NCI-H128 (cell line): ENCODE measurements around the gene CLIC3.
A peak's percentile ranks its signal among the peaks of the same experiment; 100 is the strongest.

Source experiments
- DNase-seq: peaks from one replicate; lab custom pipeline; 2025; ENCODE audit not compliant: unreplicated experiment; lab: John Stamatoyannopoulos, UW

CLIC3 gene

GRCh38 chr9:136981588-136982231 lies 14.7 kb downstream of the CLIC3 start:
- no peak for DNase-seq

- no peak for DNase-seq
These were observed 15.5 kb downstream of the CLIC3 start for GRCh38 chr9:136980669-136981478.

- DNase-seq = no peak
These were observed 16.4 kb downstream of the CLIC3 start for GRCh38 chr9:136979769-136980587.

- no peak for DNase-seq
These were observed 17.4 kb downstream of the CLIC3 start for GRCh38 chr9:136978865-136979544.

- DNase-seq = peak; percentile 15
These were observed 18.1 kb downstream of the CLIC3 start for GRCh38 chr9:136978073-136978864.

DNA sequence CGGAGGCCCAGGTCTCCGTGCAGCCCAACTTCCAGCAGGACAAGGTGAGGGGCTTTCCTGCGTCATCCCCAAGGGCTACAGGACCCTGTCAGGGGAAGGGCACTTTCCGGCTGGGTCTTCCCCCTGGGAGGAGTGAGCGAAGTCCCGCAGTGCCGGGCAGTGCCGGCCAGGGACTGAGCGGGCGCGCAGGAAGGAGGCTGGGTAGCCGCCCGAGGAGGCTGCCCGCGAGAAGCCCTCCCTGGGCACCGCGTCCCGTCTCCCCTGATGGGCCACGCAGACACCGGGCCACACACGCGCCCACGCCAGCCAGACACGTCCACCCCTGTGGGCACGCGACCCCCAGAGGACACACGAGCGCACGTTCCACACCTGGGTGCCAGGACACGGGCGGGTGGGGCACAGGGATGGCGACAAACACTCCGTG lies 18.7 kb downstream of the CLIC3 start:
- DNase-seq = no peak

DNA sequence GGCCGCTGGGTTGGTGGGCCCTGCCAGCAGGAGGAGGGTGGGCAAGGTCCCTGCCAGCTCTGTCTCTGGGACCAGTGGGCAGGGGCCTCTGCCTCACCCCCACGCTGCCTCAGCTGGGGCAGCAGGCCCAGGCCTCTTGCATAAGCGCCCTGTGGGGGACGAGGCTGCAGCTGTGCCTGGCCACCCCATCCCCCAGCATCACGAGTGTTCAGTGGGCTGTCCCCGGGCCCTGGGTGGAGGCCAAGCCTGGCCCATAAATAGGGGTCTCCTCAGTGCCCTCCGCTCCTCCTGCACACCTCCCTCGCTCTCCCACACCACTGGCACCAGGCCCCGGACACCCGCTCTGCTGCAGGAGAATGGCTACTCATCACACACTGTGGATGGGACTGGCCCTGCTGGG lies 19.1 kb downstream of the CLIC3 start, which contains the start of gene PTGDS:
Gene PTGDS (plus strand): TSS at position 282 of the 400 bp plus-strand sequence. CDS start 75 bp downstream, at position 357.
- no peak for DNase-seq

GRCh38 chr9:136975644-136976043 lies 20.7 kb downstream of the CLIC3 start:
- DNase-seq = no peak

- DNase-seq = no peak
These were observed 21.4 kb downstream of the CLIC3 start for GRCh38 chr9:136974817-136975535.

DNA sequence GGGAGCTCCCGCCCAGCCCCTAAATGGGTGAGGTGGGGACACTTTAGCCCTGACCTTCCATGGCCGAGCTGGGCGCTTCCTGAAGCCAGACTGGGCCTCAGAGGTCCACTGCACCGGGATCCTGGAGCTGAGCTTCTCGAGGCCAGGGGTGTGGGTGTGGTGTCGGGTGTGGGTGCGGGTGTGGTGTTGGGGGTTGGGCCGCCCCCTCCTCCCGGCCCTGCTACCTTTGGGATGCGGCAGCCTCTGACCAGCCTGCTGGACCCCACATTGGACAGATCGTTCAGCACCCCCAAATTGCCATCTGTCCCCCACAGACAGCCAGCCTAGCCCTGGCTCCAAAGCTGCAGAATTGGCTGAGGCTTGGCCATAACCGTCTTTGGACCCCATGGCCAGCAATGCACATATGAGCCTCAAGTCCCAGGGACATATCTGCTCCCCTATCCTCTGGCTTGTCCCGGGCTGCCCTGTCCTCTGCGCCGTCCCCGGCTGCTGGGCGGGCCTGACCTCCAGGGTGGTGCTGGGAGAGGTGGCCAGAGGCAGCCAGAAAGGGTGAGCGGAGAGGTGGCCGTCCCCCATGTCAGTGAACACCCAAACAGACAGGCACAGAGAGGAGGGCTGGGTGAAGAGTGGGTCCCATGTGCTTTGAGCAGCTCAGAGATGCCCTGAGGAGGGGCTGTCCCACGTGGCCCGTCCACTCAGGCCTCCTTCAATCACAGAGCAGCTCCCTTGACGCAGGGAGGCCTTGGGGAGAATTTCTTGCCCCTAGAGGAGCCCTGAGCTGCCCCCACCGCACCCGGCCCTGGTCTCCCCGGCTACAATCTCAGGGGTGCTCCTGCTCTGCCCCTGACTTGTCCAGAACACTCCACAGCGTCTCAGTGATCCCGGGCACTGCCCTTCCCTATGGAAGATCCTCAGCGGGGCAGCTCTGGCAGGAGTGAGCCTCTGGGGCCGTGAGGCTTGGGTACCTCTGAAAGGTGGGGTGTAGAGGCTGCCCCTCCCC lies 22.4 kb downstream of the CLIC3 start:
- DNase-seq = no peak

GRCh38 chr9:136972743-136973142 lies 23.6 kb downstream of the CLIC3 start:
- DNase-seq = no peak

GRCh38 chr9:136972335-136972734 lies 24.0 kb downstream of the CLIC3 start:
- no peak for DNase-seq

- DNase-seq = no peak
These were observed 24.6 kb downstream of the CLIC3 start for GRCh38 chr9:136971746-136972145.

- no peak for DNase-seq
These were observed 26.0 kb downstream of the CLIC3 start for GRCh38 chr9:136970361-136970760.

- no peak for DNase-seq
These were observed 26.6 kb downstream of the CLIC3 start for GRCh38 chr9:136969774-136970173.

GRCh38 chr9:136969150-136969549 lies 27.2 kb downstream of the CLIC3 start:
- no peak for DNase-seq

- no peak for DNase-seq
These were observed 27.8 kb downstream of the CLIC3 start for GRCh38 chr9:136968333-136969127.
